ENCODE data around the gene PGBD2.
"Not testable (repeated sequence)": the region's sequence is repeated elsewhere in the genome, so short reads cannot be mapped to it uniquely, and the experiment has no call there.

The PGBD2 gene

GRCh38 chr1:248889914-248890243 lies 16.2 kb upstream of the PGBD2 start:
- not testable (repeated sequence) for DNase-seq

GRCh38 chr1:248890549-248891498 lies 15.2 kb upstream of the PGBD2 start:
- DNase-seq: peak; percentile 8

GRCh38 chr1:248891758-248892157 lies 14.3 kb upstream of the PGBD2 start:
- DNase-seq: no peak

GRCh38 chr1:248892590-248892989 lies 13.4 kb upstream of the PGBD2 start:
- no peak for DNase-seq

GRCh38 chr1:248894837-248895236 lies 11.2 kb upstream of the PGBD2 start:
- no peak for DNase-seq

GRCh38 chr1:248897412-248898337 lies 8.4 kb upstream of the PGBD2 start:
- no peak for DNase-seq

GRCh38 chr1:248900637-248901036 lies 5.4 kb upstream of the PGBD2 start:
- DNase-seq: no peak

- DNase-seq: peak; percentile 17
These were observed 4.5 kb upstream of the PGBD2 start for GRCh38 chr1:248901578-248901977.

- no peak for DNase-seq
These were observed 1.4 kb upstream of the PGBD2 start for GRCh38 chr1:248904437-248905216.

GRCh38 chr1:248905662-248906008 lies 400 bp upstream of the PGBD2 start:
- no peak for DNase-seq

GRCh38 chr1:248906753-248907661 lies 972 bp downstream of the PGBD2 start:
- DNase-seq: no peak

- no peak for DNase-seq
These were observed 4.7 kb downstream of the PGBD2 start for GRCh38 chr1:248910761-248911160.

GRCh38 chr1:248913933-248914332 lies 7.9 kb downstream of the PGBD2 start:
- DNase-seq: no peak

- no peak for DNase-seq
These were observed 8.9 kb downstream of the PGBD2 start for GRCh38 chr1:248914796-248915381.

GRCh38 chr1:248918131-248918530 lies 12.1 kb downstream of the PGBD2 start:
- no peak for DNase-seq

GRCh38 chr1:248923352-248924338 lies 17.6 kb downstream of the PGBD2 start:
- DNase-seq: peak; percentile 17

- DNase-seq: peak; percentile 93
These were observed 18.9 kb downstream of the PGBD2 start for GRCh38 chr1:248924696-248925532.

- not testable (repeated sequence) for DNase-seq
These were observed 19.8 kb downstream of the PGBD2 start for GRCh38 chr1:248925859-248926258.

Data from MV-4-11 (cell line).